Mesendoderm (in vitro differentiated cells): Measurements from ENCODE around the gene XYLT2.
"Not testable (repeated sequence)": the region's sequence is repeated elsewhere in the genome, so short reads cannot be mapped to it uniquely, and the experiment has no call there.

Source experiments
- DNase-seq: peaks from one replicate; pipeline ENCODE4 v3.0.0; 2013
- H2AK5ac ChIP-seq: 2 replicates; pipeline ENCODE4 v1.6.1; 2013; ENCODE audit warnings: low read length, inconsistent platforms
- H2BK120ac ChIP-seq: 2 replicates; pipeline ENCODE4 v1.6.1; 2013; ENCODE audit warnings: low read depth, mild to moderate bottlenecking, low read length, moderate library complexity, mixed read lengths
- H2BK15ac ChIP-seq: replicated peaks from 2 replicates; pipeline ENCODE4 v1.6.1; 2013; ENCODE audit warnings: low read depth, mild to moderate bottlenecking, moderate library complexity
- H2BK5ac ChIP-seq: 2 replicates; pipeline ENCODE4 v1.6.1; 2013; ENCODE audit warnings: low read length, inconsistent platforms
- H3K18ac ChIP-seq: 2 replicates; pipeline ENCODE4 v1.6.1; 2013; ENCODE audit warnings: mild to moderate bottlenecking, low read length, mixed read lengths
- H3K23ac ChIP-seq: one replicate; pipeline ENCODE4 v1.6.1; 2013; ENCODE audit warnings: low read length
- H3K27ac ChIP-seq: 2 replicates; pipeline ENCODE4 v1.5.1; 2013; ENCODE audit warnings: low read depth, mild to moderate bottlenecking, inconsistent platforms, low read length, moderate library complexity
- H3K27me3 ChIP-seq: 2 replicates; pipeline ENCODE4 v1.6.1; 2013; ENCODE audit warnings: low read length, control low read depth, mild to moderate bottlenecking, inconsistent platforms; ENCODE audit not compliant: insufficient read depth, poor library complexity
- H3K36me3 ChIP-seq: 2 replicates; pipeline ENCODE4 v1.6.1; 2013; ENCODE audit warnings: low read length, inconsistent platforms; ENCODE audit not compliant: control insufficient read depth, insufficient read depth
- H3K4ac ChIP-seq: one replicate; pipeline ENCODE4 v1.6.1; 2013; ENCODE audit warnings: low read depth, mild to moderate bottlenecking, low read length, moderate library complexity
- H3K4me1 ChIP-seq: 2 replicates; pipeline ENCODE4 v1.6.1; 2013; ENCODE audit warnings: low read depth, low read length, inconsistent platforms; ENCODE audit not compliant: control insufficient read depth
- H3K4me2 ChIP-seq: 2 replicates; pipeline ENCODE4 v1.6.1; 2013; ENCODE audit warnings: low read length
- H3K4me3 ChIP-seq: 2 replicates; pipeline ENCODE4 v1.5.1; 2013; ENCODE audit warnings: mild to moderate bottlenecking, low read length
- H3K56ac ChIP-seq: one replicate; pipeline ENCODE4 v1.6.1; 2013; ENCODE audit warnings: low read length
- H3K79me1 ChIP-seq: 2 replicates; pipeline ENCODE4 v1.6.1; 2013; ENCODE audit warnings: low read length, inconsistent platforms
- H3K79me2 ChIP-seq: 2 replicates; pipeline ENCODE4 v1.6.1; 2013; ENCODE audit warnings: mild to moderate bottlenecking, low read length; ENCODE audit not compliant: control insufficient read depth, insufficient read depth
- H3K9ac ChIP-seq: 2 replicates; pipeline ENCODE4 v1.6.1; 2013; ENCODE audit warnings: low read length, inconsistent platforms
- H4K5ac ChIP-seq: one replicate; pipeline ENCODE4 v1.6.1; 2013; ENCODE audit warnings: low read length
- H4K8ac ChIP-seq: one replicate; pipeline ENCODE4 v1.6.1; 2013; ENCODE audit warnings: low read depth, mild to moderate bottlenecking, control low read depth, low read length, moderate library complexity
- WGBS: extraction: QIAGEN DNeasy Blood & Tissue Kit; methylation state at CpG from one replicate; pipeline ENCODE4 v1.1.7; 2013; ENCODE audit warnings: low lambda C conversion rate, missing lambda C conversion rate; ENCODE audit not compliant: insufficient coverage; ENCODE audit errors: extremely low coverage; 5-methylcytosine and 5-hydroxymethylcytosine counted together

The XYLT2 gene

DNA sequence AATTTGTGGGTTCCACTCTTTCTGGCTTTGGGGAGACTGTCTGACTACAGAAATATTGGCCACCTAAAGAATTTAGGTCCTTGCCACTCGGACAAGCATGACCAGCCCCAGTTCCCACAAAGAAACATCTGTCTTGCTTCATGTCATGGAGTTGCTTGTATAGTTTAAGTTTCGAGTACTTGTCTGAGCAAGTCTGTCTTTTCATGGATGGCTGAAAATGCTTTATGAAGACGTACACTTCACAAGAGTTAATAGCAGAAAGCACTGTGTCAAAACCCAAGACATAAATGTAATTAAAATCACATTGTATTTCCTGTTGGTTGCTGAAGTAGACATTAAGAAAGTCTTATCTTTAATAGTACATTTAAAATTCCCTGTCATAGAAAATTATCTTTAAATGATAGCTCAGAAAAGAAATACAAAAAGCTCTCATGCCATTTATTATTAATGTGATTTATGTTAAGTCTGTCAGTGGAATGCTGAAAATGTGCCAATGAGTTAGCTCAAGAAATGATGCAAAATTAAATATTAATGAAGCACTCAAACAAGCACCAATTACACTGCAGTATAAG is 29.8 kb upstream of the XYLT2 start:
- no peak overlapping the region for H3K9ac ChIP-seq

DNA sequence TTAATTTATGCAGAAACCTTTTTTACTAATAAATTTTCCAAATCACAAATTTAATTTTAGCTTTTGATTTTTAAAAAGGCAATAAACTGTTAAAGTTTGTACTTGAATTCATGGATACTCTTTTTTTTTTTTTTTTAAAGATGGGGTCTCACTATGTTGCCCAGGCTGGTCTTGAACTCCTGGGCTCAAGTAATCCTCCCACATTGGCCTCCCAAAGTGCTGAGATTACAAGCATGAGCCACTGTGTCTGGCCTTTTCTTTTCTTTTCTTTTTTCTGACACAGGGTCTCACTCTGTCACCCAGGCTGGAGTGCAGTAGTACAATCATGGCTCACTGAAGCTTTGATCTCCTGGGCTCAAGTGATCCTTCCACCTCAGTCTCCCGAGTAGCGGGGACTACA is 29.3 kb upstream of the XYLT2 start:
- H3K4me2 ChIP-seq, H3K27me3 ChIP-seq, H3K18ac ChIP-seq, H3K4ac ChIP-seq, DNase-seq, H3K79me1 ChIP-seq, H3K36me3 ChIP-seq, H2BK5ac ChIP-seq, H2BK120ac ChIP-seq, H3K27ac ChIP-seq, H3K9ac ChIP-seq, H3K79me2 ChIP-seq, H3K23ac ChIP-seq, H3K4me1 ChIP-seq, H3K56ac ChIP-seq, H2BK15ac ChIP-seq, H4K5ac ChIP-seq, H4K8ac ChIP-seq, H2AK5ac ChIP-seq, H3K4me3 ChIP-seq: not testable (repeated sequence)
- no CpG with 5 or more reads among the region's 2 CpGs for WGBS

More for the DNA sequence above, 29.8 kb upstream of the XYLT2 start:
- Histone ChIP-seq H3K36me3 (no peaks in the 10 kb centered on the region), H2BK5ac (no peak overlapping the region), H3K23ac (no peak overlapping the region), H2BK15ac (no peak overlapping the region), H3K4me3 (no peak overlapping the region), H4K5ac (no peak overlapping the region), H3K4ac (no peak overlapping the region), H4K8ac (no peak overlapping the region), H3K79me1 (no peaks in the 10 kb centered on the region), H2AK5ac (no peak overlapping the region), H3K56ac (no peak overlapping the region), H3K79me2 (no peaks in the 10 kb centered on the region), H3K27ac (no peak overlapping the region), H3K18ac (no peak overlapping the region), H3K27me3 (no peaks in the 10 kb centered on the region), H3K4me2 (no peak overlapping the region), H3K4me1 (peaks cover 6% of the 10 kb centered on the region), H2BK120ac (no peak overlapping the region)
- no CpG with 5 or more reads among the region's 3 CpGs for WGBS
- DNase-seq: no peak

- no peak overlapping the region for H2BK5ac ChIP-seq
- no peak overlapping the region for H2BK120ac ChIP-seq
- H3K79me1 ChIP-seq: no peaks in the 10 kb centered on the region
- no peak overlapping the region for H3K4ac ChIP-seq
- H3K27me3 ChIP-seq: no peaks in the 10 kb centered on the region
- DNase-seq: no peak
- no peak overlapping the region for H2AK5ac ChIP-seq
- H3K18ac ChIP-seq: no peak overlapping the region
- H3K27ac ChIP-seq: no peak overlapping the region
- no peak overlapping the region for H2BK15ac ChIP-seq
- no CpG with 5 or more reads among the region's 2 CpGs for WGBS
- H3K4me3 ChIP-seq: no peak overlapping the region
- no peak overlapping the region for H3K23ac ChIP-seq
- no peak overlapping the region for H4K5ac ChIP-seq
- H3K79me2 ChIP-seq: no peaks in the 10 kb centered on the region
- H3K4me2 ChIP-seq: no peak overlapping the region
- no peak overlapping the region for H3K9ac ChIP-seq
- H3K4me1 ChIP-seq: peaks cover 1% of the 10 kb centered on the region
- H3K36me3 ChIP-seq: no peaks in the 10 kb centered on the region
- H3K56ac ChIP-seq: no peak overlapping the region
- H4K8ac ChIP-seq: no peak overlapping the region
Observed at GRCh38 chr17:50317121-50317520, 28.8 kb upstream of the XYLT2 start.

- Histone ChIP-seq H3K36me3 (no peaks in the 10 kb centered on the region), H4K5ac (no peak overlapping the region), H4K8ac (no peak overlapping the region), H2BK5ac (no peak overlapping the region), H3K79me1 (no peaks in the 10 kb centered on the region), H3K4ac (no peak overlapping the region), H2BK120ac (no peak overlapping the region), H2AK5ac (no peak overlapping the region), H3K23ac (no peak overlapping the region), H3K56ac (no peak overlapping the region), H3K27ac (no peak overlapping the region), H3K4me2 (no peak overlapping the region), H3K27me3 (no peaks in the 10 kb centered on the region), H3K4me3 (no peak overlapping the region), H3K18ac (no peak overlapping the region), H3K4me1 (no peaks in the 10 kb centered on the region), H2BK15ac (no peak overlapping the region), H3K79me2 (no peaks in the 10 kb centered on the region), H3K9ac (no peak overlapping the region)
- DNase-seq: no peak
- whole genome bisulfite sequencing: no CpG with 5 or more reads among the region's 10 CpGs
Observed at GRCh38 chr17:50318501-50319285, 27.2 kb upstream of the XYLT2 start.

DNA sequence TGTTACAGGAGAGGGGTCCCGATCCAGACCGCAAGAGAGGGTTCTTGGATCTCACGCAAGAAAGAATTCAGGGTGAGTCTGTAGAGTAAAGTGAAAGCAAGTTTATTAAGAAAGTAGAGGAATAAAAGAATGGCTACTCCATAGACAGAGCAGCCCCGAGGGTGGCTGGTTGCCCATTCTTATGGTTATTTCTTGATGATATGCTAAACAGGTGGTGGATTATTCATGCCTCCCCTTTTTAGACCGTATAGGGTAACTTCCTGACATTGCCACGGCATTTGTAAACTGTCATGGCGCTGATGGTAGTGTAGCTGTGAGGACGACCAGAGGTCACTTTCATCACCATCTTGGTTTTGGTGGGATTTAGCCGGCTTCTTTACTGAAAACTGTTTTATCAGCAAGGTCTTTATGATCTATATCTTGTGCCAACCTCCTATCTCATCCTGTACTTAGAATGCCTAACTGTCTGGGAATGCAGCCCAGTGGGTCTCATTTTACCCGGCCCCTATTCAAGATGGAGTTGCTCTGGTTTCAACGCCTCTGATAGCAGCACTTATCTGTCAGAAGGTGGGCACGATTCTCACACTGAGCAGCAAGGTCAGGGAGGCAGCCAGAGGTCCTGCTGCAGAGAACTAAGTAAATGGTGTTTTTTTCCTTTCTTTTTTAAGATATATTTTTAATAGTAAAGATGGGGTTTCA is 26.5 kb upstream of the XYLT2 start:
- no peak overlapping the region for H4K8ac ChIP-seq
- H2AK5ac ChIP-seq: no peak overlapping the region
- no peak overlapping the region for H3K27ac ChIP-seq
- no peak overlapping the region for H2BK15ac ChIP-seq
- H3K27me3 ChIP-seq: no peaks in the 10 kb centered on the region
- H3K9ac ChIP-seq: no peak overlapping the region
- no CpG with 5 or more reads among the region's 12 CpGs for whole genome bisulfite sequencing
- H4K5ac ChIP-seq: no peak overlapping the region
- H3K4me1 ChIP-seq: no peaks in the 10 kb centered on the region
- no peak overlapping the region for H3K4me3 ChIP-seq
- no peak overlapping the region for H3K18ac ChIP-seq
- no peak for DNase-seq
- H3K79me1 ChIP-seq: no peaks in the 10 kb centered on the region
- no peaks in the 10 kb centered on the region for H3K79me2 ChIP-seq
- H2BK120ac ChIP-seq: no peak overlapping the region
- H3K4ac ChIP-seq: no peak overlapping the region
- no peak overlapping the region for H3K56ac ChIP-seq
- no peak overlapping the region for H3K4me2 ChIP-seq
- H3K23ac ChIP-seq: no peak overlapping the region
- H3K36me3 ChIP-seq: no peaks in the 10 kb centered on the region
- H2BK5ac ChIP-seq: no peak overlapping the region
